SK-N-MC (cell line): ENCODE results near the gene ABCA10.
"Not testable (repeated sequence)": the region's sequence is repeated elsewhere in the genome, so short reads cannot be mapped to it uniquely, and the experiment has no call there.

Source experiments
- DNase-seq: peaks from one replicate; pipeline ENCODE4 v3.0.0-alpha.2; 2011; ENCODE audit warnings: low read depth, low spot score
- H3K27ac ChIP-seq: fragments of 200-600 bp; sonication (generic); 2 replicates; pipeline ENCODE4 v1.5.1; 2016; ENCODE audit warnings: mixed run types
- H3K36me3 ChIP-seq: fragments of 200-600 bp; sonication (generic); 2 replicates; pipeline ENCODE4 v1.6.1; 2017; ENCODE audit warnings: antibody characterized with exemption, low read length, mixed read lengths; ENCODE audit not compliant: insufficient read depth
- H3K4me3 ChIP-seq: fragments of 200-600 bp; sonication (generic); 2 replicates; pipeline ENCODE4 v1.5.1; 2016
- H3K9ac ChIP-seq: fragments of 200-600 bp; sonication (generic); 2 replicates; pipeline ENCODE4 v1.8.0; 2017; ENCODE audit warnings: mixed run types, mixed read lengths; ENCODE audit not compliant: insufficient read length
- H3K9me3 ChIP-seq: fragments of 200-600 bp; sonication (generic); 2 replicates; pipeline ENCODE4 v1.6.1; 2017; ENCODE audit warnings: low read depth, mild to moderate bottlenecking, antibody characterized with exemption, low read length, moderate library complexity, mixed read lengths
- EZH2 ChIP-seq: fragments of 200-600 bp; sonication (generic); IDR thresholded peaks from one replicate; pipeline ENCODE4 v1.6.1; 2017; ENCODE audit warnings: antibody characterized with exemption
- FOXP2 ChIP-seq: optimal IDR thresholded peaks from 2 replicates; pipeline ENCODE3; 2011; ENCODE audit warnings: mild to moderate bottlenecking, moderate library complexity; ENCODE audit not compliant: insufficient read depth; ENCODE audit errors: extremely low read length, control extremely low read depth
- POLR2AphosphoS5 ChIP-seq: IDR thresholded peaks from 2 replicates; pipeline ENCODE4 v1.6.1; 2012; ENCODE audit warnings: mild to moderate bottlenecking, low read depth, low read length, borderline replicate concordance

The ABCA10 gene

GRCh38 chr17:69222707-69223258, 5.8 kb downstream of the ABCA10 start:
- TF ChIP-seq EZH2 (no peak), FOXP2 (no peak)
- Histone ChIP-seq H3K27ac (no peak overlapping the region), H3K9ac (no peak overlapping the region), H3K9me3 (no peaks in the 10 kb centered on the region), H3K4me3 (no peak overlapping the region), H3K36me3 (no peaks in the 10 kb centered on the region)
- no peak for DNase-seq

GRCh38 chr17:69220098-69220497, 8.5 kb downstream of the ABCA10 start:
- no peaks in the 10 kb centered on the region for H3K9me3 ChIP-seq
- no peak for DNase-seq
- H3K4me3 ChIP-seq: no peak overlapping the region
- no peaks in the 10 kb centered on the region for H3K36me3 ChIP-seq
- H3K9ac ChIP-seq: no peak overlapping the region
- TF ChIP-seq FOXP2 (no peak), POLR2AphosphoS5 (no peak), EZH2 (no peak)
- H3K27ac ChIP-seq: no peak overlapping the region

- no peak for TF ChIP-seq FOXP2
- TF ChIP-seq POLR2AphosphoS5: no peak
- TF ChIP-seq EZH2: no peak
- no peak for DNase-seq
- H3K4me3 ChIP-seq: no peak overlapping the region
- no peaks in the 10 kb centered on the region for H3K9me3 ChIP-seq
- H3K9ac ChIP-seq: no peak overlapping the region
- no peak overlapping the region for H3K27ac ChIP-seq
- no peaks in the 10 kb centered on the region for H3K36me3 ChIP-seq
These were observed 9.6 kb downstream of the ABCA10 start for GRCh38 chr17:69218986-69219385.

GRCh38 chr17:69213059-69213813, 15.4 kb downstream of the ABCA10 start:
- no peaks in the 10 kb centered on the region for H3K9me3 ChIP-seq
- H3K9ac ChIP-seq: no peak overlapping the region
- H3K36me3 ChIP-seq: no peaks in the 10 kb centered on the region
- H3K4me3 ChIP-seq: no peak overlapping the region
- TF ChIP-seq FOXP2: no peak
- no peak for TF ChIP-seq EZH2
- TF ChIP-seq POLR2AphosphoS5: no peak
- DNase-seq: no peak
- no peak overlapping the region for H3K27ac ChIP-seq

GRCh38 chr17:69208640-69209039, 20.0 kb downstream of the ABCA10 start:
- Histone ChIP-seq H3K9me3 (no peaks in the 10 kb centered on the region), H3K27ac (no peak overlapping the region), H3K4me3 (no peak overlapping the region), H3K9ac (no peak overlapping the region), H3K36me3 (no peaks in the 10 kb centered on the region)
- no peak for TF ChIP-seq EZH2
- no peak for TF ChIP-seq FOXP2
- no peak for TF ChIP-seq POLR2AphosphoS5
- DNase-seq: no peak

- H3K4me3 ChIP-seq: no peak overlapping the region
- no peak overlapping the region for H3K27ac ChIP-seq
- DNase-seq: no peak
- H3K9me3 ChIP-seq: no peaks in the 10 kb centered on the region
- H3K36me3 ChIP-seq: no peaks in the 10 kb centered on the region
- H3K9ac ChIP-seq: no peak overlapping the region
- TF ChIP-seq EZH2 (no peak), FOXP2 (no peak), POLR2AphosphoS5 (no peak)
These were observed 21.5 kb downstream of the ABCA10 start for GRCh38 chr17:69207151-69207550.

- no peaks in the 10 kb centered on the region for H3K36me3 ChIP-seq
- no peak for DNase-seq
- TF ChIP-seq EZH2: no peak
- no peak for TF ChIP-seq POLR2AphosphoS5
- no peak for TF ChIP-seq FOXP2
These were observed 30.4 kb downstream of the ABCA10 start for GRCh38 chr17:69198238-69198637.

GRCh38 chr17:69196105-69196653, 32.4 kb downstream of the ABCA10 start:
- H3K4me3 ChIP-seq, H3K9me3 ChIP-seq, H3K9ac ChIP-seq, H3K36me3 ChIP-seq, H3K27ac ChIP-seq, DNase-seq: not testable (repeated sequence)

More at GRCh38 chr17:69198238-69198637, 30.4 kb downstream of the ABCA10 start:
- Histone ChIP-seq H3K9me3 (no peaks in the 10 kb centered on the region), H3K4me3 (no peak overlapping the region), H3K27ac (no peak overlapping the region), H3K9ac (no peak overlapping the region)
